NCI-H128 (cell line): ENCODE data around the gene ZNF526.
"Not testable (repeated sequence)": the region's sequence is repeated elsewhere in the genome, so short reads cannot be mapped to it uniquely, and the experiment has no call there.

Source experiments
- DNase-seq: peaks from one replicate; lab custom pipeline; 2025; ENCODE audit not compliant: unreplicated experiment; lab: John Stamatoyannopoulos, UW

The ZNF526 gene

GRCh38 chr19:42257842-42258241 is 37.7 kb downstream of the ZNF526 start:
- DNase-seq, result not testable (repeated sequence)

GRCh38 chr19:42261763-42262162 is 41.7 kb downstream of the ZNF526 start:
- DNase-seq, result no peak

- DNase-seq, result not testable (repeated sequence)
Measured at GRCh38 chr19:42266105-42266504, 46.0 kb downstream of the ZNF526 start.

- DNase-seq, result not testable (repeated sequence)
Measured at GRCh38 chr19:42266928-42267603, 47.0 kb downstream of the ZNF526 start.

GRCh38 chr19:42267644-42268141 is 47.6 kb downstream of the ZNF526 start:
- DNase-seq, result no peak

GRCh38 chr19:42268142-42268703 is 48.1 kb downstream of the ZNF526 start:
- DNase-seq, result peak; percentile 98

GRCh38 chr19:42268704-42269477 is 48.8 kb downstream of the ZNF526 start, which contains the start of gene CIC:
TSS of gene CIC (plus strand) at chr19:42269252. CDS start at chr19:42271784, 2,532 bp downstream.
- DNase-seq, result peak; percentile 100

GRCh38 chr19:42269478-42270345 is 49.6 kb downstream of the ZNF526 start:
- DNase-seq, result no peak

GRCh38 chr19:42270346-42271044 is 50.4 kb downstream of the ZNF526 start:
- no peak for DNase-seq

GRCh38 chr19:42271045-42271419 is 50.9 kb downstream of the ZNF526 start:
- no peak for DNase-seq

GRCh38 chr19:42271861-42272534 is 51.9 kb downstream of the ZNF526 start:
- DNase-seq, result no peak

GRCh38 chr19:42272535-42272897 is 52.4 kb downstream of the ZNF526 start:
- DNase-seq, result no peak

GRCh38 chr19:42272989-42273406 is 52.9 kb downstream of the ZNF526 start:
- DNase-seq, result no peak

GRCh38 chr19:42273407-42274064 is 53.4 kb downstream of the ZNF526 start:
- DNase-seq, result no peak

GRCh38 chr19:42274065-42274682 is 54.1 kb downstream of the ZNF526 start:
- DNase-seq, result no peak

- no peak for DNase-seq
Measured at GRCh38 chr19:42275103-42275502, 55.0 kb downstream of the ZNF526 start.

- no peak for DNase-seq
Measured at GRCh38 chr19:42275517-42275916, 55.4 kb downstream of the ZNF526 start.

- DNase-seq, result no peak
Measured at GRCh38 chr19:42276284-42276683, 56.2 kb downstream of the ZNF526 start.

GRCh38 chr19:42276821-42277220 is 56.7 kb downstream of the ZNF526 start:
- no peak for DNase-seq
